GM19467 (cell line): Measurements from ENCODE around the gene THOC5.
A peak's percentile ranks its signal among the peaks of the same experiment; 100 is the strongest.
"Not testable (repeated sequence)": the region's sequence is repeated elsewhere in the genome, so short reads cannot be mapped to it uniquely, and the experiment has no call there.

Source experiments
- ATAC-seq: cut with Tn5 transposase; IDR thresholded peaks from one replicate; pipeline ENCODE4 v1.9.1; 2021; ENCODE audit warnings: mild to moderate bottlenecking, moderate library complexity; ENCODE audit not compliant: unreplicated experiment

The THOC5 gene

GRCh38 chr22:29553351-29554224 is at the start of gene THOC5:
THOC5 (minus strand) TSS chr22:29553757; CDS start chr22:29549147, 4,610 bp downstream.
- ATAC-seq, result peak; percentile 89

- no peak for ATAC-seq
Observed at GRCh38 chr22:29598684-29599020, 45.1 kb upstream of the THOC5 start.

- not testable (repeated sequence) for ATAC-seq
Observed at GRCh38 chr22:29597871-29598683, 44.5 kb upstream of the THOC5 start.

- no peak for ATAC-seq
Observed at GRCh38 chr22:29596408-29596807, 42.9 kb upstream of the THOC5 start.

- ATAC-seq, result not testable (repeated sequence)
Observed at GRCh38 chr22:29594447-29594846, 40.9 kb upstream of the THOC5 start.

GRCh38 chr22:29593923-29594322 is 40.4 kb upstream of the THOC5 start:
- no peak for ATAC-seq

GRCh38 chr22:29587938-29588699 is 34.6 kb upstream of the THOC5 start:
- ATAC-seq, result no peak

- not testable (repeated sequence) for ATAC-seq
Observed at GRCh38 chr22:29586193-29586705, 32.7 kb upstream of the THOC5 start.

GRCh38 chr22:29584975-29585374 is 31.4 kb upstream of the THOC5 start:
- no peak for ATAC-seq

GRCh38 chr22:29581799-29582198 is 28.2 kb upstream of the THOC5 start:
- ATAC-seq, result no peak

- ATAC-seq, result peak; percentile 19
Observed at GRCh38 chr22:29580200-29580810, 26.7 kb upstream of the THOC5 start.

- no peak for ATAC-seq
Observed at GRCh38 chr22:29578462-29579200, 25.1 kb upstream of the THOC5 start.

- ATAC-seq, result no peak
Observed at GRCh38 chr22:29574762-29575450, 21.3 kb upstream of the THOC5 start.

- no peak for ATAC-seq
Observed at GRCh38 chr22:29570912-29571549, 17.5 kb upstream of the THOC5 start.

- ATAC-seq, result no peak
Observed at GRCh38 chr22:29570456-29570855, 16.9 kb upstream of the THOC5 start.

GRCh38 chr22:29569011-29569678 is 15.6 kb upstream of the THOC5 start:
- no peak for ATAC-seq

GRCh38 chr22:29567338-29567737 is 13.8 kb upstream of the THOC5 start:
- no peak for ATAC-seq

- not testable (repeated sequence) for ATAC-seq
Observed at GRCh38 chr22:29566513-29566912, 13.0 kb upstream of the THOC5 start.
